GM21526 (cell line): ENCODE results near the gene RNASE8.
"Not testable (repeated sequence)": the region's sequence is repeated elsewhere in the genome, so short reads cannot be mapped to it uniquely, and the experiment has no call there.

ENCODE experiments used
- ATAC-seq: cut with Tn5 transposase; IDR thresholded peaks from one replicate; pipeline ENCODE4 v1.9.1; 2021; ENCODE audit warnings: moderate library complexity; ENCODE audit not compliant: unreplicated experiment, low FRiP score

Gene RNASE8, protein sequence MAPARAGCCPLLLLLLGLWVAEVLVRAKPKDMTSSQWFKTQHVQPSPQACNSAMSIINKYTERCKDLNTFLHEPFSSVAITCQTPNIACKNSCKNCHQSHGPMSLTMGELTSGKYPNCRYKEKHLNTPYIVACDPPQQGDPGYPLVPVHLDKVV

DNA sequence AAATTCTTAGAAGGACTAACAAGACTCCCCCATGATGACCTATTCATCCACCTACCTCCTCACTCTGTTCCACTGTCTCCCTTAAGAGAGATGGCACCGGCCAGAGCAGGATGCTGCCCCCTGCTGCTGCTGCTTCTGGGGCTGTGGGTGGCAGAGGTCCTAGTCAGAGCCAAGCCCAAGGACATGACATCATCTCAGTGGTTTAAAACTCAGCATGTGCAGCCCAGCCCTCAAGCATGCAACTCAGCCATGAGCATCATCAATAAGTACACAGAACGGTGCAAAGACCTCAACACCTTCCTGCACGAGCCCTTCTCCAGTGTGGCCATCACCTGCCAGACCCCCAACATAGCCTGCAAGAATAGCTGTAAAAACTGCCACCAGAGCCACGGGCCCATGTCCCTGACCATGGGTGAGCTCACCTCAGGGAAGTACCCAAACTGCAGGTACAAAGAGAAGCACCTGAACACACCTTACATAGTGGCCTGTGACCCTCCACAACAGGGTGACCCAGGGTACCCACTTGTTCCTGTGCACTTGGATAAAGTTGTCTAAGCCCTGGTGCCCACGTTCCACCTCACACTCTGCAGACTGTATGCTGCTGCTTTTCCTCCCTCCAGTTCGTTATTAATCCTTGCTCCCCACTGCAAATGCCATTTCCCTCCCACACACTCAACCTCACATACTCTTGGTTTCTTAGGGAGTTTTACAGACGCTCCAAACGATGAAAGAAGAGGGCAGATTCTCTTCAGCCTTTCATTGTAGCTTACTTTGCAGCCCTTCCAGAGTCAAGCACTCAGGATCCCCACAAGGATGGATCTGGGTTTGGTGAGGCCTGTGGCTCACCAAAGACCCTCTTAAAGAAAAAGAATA lies at the start of gene RNASE8:
Gene RNASE8, plus strand, starts transcription at position 20 of the 873 bp plus-strand sequence. Its CDS starts 71 bp downstream, at position 91.
- ATAC-seq, result no peak

DNA sequence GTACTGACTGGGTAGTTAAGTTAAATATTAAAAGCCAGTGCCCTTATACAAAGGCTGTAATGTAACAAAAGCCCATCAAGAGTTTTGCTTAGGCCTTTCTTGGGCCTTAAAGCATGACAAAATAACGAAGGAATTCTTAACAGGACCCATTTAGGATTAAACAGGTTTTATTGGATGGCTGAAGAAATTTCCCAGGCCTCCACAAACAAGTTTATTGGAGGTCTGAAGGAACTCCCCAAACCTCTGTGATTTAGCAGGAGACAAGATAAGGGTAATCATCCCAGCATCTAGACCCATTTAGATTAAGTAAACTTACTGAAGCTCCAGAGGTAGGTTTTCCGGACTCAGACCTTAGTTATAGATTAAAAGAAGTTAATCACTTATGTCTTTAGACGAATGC lies 47.9 kb upstream of the RNASE8 start:
- not testable (repeated sequence) for ATAC-seq

DNA sequence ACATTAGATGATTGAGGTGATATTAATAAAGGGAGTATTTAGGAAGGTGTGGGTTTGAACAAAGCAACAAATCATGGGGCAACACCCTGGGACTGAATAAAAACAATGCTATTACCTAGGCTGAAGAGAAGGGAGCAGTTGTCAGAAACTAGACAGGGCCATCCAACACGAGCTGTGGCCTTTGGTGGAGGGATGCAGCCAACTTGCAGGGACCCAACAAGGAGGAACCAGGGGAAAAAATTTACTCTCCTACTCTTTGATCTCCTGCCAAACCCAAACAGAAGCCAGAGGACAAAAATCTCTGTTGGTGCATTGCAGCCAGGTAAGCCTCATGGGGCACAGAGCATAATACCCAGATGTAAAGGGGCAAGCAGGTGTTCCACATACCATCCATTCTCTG lies 46.5 kb upstream of the RNASE8 start:
- no peak for ATAC-seq

DNA sequence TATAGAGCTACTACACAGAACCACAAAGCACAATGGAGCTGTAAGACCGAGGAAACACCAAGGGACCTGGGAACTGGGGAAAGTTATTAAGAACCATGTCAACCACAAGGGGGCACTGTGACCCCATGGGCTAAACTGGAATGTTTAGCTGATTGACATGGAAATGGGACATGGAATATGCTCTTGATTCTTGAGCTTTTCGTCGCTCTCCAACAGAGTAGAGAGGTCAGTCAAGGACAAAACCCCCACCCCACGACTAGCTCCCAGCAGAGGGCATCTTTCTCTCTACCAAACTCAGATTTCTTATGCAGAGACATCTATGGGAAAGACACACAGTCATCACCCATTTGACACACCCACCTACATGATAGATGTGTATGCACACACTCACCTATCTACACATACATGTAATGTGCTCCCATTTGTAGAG lies 42.8 kb upstream of the RNASE8 start:
- no peak for ATAC-seq

DNA sequence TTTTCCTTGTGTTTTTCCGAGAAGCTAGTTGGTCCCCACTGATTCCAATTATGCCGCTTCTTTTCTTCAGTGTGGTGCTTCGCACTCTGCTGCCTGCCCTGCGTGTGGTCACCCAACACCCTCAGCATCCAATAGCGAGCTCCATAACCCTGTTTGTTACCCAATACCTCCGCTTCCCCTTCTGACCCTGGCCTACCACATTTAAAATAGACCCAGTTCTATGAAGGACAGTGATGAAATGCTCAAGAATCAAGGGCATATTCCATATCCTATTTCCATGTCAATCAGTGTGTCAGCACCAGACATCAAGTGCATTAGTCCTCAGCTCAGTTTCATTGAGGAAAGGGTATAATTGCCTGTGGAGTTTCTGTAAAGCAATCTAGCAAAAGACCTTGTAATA lies 42.3 kb upstream of the RNASE8 start:
- ATAC-seq, result no peak

DNA sequence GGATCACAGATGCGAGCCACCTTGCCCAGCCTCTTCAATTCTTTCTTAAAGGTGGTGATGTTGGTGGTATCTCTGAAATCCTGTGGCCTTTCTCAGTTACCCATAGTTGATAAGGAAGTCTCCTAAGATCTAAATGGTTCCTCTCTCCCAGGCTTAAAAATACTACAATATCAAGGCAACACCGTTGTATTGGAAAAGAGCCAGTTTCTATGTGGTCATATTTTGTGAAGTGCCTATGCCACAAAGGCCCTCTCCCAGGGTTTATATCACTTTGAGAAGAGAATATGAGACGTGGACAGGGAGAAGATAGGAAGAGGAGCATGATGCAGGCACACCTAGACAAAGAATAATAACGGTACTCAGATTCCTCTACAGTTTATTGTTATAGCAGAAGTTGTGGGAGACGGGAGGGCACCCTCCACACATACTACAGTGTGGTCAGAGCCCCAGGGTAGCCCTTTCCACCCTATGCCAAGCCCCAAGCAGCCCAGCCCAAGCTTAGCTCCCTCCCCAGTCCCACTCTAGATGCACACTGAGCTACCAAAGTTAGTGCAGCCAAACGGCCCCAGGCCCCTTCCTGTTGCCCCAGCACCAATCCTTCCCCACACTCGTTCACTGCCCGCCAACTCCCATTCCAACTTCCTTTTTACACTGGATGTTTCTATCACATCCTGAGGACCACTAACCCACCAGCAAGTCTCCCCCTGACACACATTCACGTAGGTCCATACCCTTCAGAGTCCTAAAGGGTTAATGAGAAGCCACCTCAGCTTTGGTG lies 41.0 kb upstream of the RNASE8 start:
- ATAC-seq, result no peak

DNA sequence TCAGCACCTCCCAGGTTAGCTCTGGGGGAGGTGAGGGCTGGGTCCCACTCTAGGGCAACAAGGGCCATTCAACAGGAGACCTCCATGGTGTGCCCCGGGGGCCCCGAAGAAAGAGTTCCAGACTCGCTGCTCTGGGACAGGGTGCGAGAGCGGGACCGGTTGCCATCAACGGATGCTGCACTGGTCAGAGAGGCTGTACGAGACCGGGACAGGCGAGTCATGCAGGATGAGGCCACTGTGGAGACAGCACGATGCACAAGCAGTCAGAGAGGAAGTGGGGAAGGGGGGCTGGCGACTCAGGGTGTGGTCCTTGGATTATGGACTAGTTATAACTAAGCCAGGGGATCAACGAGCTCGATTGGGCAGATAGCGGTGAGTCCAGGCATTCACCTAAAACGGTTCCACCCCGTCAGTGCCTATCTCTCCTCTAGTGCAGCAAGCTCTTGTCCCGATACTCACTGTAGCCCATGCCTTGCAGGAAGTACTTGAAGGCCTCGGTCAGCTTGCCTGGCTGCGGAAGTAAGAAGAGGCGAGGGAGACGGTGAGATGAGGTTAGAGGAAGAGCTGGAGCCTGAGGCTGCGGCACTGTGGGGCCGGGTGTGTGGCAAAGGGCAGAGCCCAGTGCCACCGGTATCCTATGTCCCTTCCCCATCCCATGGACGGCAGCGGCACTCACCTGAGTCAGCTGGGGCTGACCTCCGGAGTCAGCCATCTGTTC lies 39.9 kb upstream of the RNASE8 start:
- ATAC-seq, result no peak

DNA sequence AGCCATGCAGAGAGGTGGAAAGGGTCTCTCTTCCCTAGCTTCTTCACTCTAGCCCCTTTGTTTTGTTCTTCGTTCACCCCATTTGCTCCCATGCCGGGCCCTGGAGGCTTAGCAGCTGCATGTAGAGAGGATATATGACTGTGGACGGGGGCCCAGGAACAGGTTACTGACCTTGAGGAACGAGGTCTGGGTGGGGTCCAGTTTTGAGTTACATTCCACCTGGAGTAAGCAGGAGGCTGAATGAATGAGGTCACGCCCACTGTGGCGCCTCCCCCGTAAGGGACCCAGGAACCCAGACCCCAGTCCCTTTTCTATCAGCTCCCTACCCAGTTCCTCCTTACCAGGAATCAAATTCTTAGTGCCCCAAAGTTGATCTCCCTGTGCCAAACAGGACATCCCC lies 39.3 kb upstream of the RNASE8 start:
- ATAC-seq, result no peak

DNA sequence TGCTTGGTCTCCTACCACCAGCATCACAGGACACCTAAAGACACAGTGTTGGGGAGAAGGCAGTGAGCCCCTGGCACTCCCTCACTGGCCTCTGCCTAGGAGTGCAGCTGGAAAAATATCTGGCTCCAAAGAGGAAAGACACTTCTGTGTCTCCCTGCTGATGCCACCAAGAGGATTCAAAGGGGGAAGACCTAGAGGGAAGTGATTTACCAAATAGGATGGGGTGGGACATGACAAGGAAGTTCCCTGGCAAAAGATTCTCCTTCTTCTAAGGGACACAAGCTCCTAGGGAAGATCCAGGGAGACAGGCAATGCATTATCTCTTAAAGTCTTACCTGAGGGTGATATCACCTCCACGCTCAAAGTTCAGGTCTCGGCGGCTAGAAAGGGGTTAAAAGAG lies 38.8 kb upstream of the RNASE8 start:
- ATAC-seq, result no peak

DNA sequence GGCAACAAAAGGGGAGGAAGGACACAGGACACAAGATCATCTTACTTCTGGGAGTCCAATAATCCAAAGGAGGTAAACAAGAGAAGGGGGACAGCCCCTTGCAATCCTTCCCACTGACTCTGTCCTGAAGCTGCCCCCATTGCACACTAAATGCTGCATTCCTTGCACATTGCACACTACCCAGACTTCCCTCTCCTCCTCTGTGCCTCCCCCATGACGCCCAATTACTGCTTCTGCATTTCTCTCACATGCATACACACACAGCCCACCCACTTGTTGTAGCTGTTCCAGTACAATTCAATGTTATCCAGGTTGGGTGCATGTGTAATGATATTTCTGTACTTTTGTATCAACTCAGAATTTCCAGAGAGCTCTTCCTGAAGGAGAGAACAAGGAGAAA lies 38.3 kb upstream of the RNASE8 start:
- no peak for ATAC-seq

DNA sequence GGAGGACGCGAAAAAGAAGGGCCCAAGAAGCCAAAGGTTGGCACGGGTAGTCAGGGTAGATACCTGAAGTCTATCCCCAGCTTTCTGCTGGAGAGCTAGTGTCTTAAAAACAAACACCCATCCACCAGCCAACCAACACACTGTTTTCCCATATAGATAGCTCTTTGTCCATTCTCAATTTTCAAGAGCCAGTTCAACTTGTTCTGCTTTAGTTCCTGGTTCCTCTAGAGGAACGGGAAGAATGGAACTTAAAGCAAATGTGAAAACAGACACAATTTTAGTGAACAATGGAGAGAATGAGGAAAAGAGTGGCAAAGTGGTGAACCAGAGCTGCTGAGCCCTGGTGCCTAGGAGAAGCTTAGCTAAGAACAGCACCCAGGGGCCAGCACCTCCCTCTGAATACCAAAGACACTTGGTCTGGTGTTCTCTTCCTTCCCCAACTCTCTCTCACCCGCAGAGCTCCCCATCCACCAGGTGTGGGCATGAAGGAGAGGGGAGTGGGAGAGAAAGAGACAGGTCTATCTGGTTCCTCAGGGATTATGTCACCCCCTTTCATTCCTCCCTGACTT lies 36.6 kb upstream of the RNASE8 start:
- no peak for ATAC-seq

DNA sequence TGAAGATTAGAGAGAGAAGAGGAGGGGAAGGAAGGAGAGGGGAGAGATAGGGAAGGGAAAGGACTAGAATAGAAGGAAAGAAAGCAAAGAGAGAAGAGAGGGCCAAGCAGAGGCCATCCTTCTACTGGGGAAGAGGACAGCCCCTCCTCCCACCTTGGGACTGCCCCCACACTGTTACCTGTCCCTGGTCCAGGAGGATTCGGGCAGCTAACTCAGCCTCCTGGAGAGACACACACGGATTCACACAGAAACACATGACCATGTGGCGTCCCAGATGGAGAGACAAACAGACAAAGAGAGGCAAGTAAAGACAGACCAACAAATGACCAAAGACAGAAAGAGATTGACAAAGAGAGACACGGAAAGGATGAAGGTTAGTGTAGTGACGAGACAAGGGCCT lies 34.9 kb upstream of the RNASE8 start:
- ATAC-seq, result no peak

DNA sequence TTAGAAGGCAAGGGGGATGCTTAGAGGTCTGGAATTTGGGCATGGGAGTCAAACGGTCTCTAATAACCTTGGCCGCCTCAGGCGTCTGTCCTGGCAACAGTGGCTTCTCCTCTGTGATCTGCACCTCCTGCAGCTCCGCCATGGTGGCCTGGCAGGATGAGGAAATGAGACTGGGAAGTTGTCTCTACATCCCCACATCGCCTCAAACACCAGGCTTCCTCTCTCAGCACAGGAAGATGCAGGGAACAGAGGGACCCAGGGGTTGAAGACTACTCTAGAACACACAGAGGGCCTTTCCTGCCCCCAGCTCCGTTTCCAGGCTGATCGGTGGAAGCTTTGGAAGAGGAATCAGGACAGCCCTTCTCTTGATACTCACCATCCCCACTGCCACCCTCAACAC lies 34.4 kb upstream of the RNASE8 start:
- ATAC-seq, result no peak

DNA sequence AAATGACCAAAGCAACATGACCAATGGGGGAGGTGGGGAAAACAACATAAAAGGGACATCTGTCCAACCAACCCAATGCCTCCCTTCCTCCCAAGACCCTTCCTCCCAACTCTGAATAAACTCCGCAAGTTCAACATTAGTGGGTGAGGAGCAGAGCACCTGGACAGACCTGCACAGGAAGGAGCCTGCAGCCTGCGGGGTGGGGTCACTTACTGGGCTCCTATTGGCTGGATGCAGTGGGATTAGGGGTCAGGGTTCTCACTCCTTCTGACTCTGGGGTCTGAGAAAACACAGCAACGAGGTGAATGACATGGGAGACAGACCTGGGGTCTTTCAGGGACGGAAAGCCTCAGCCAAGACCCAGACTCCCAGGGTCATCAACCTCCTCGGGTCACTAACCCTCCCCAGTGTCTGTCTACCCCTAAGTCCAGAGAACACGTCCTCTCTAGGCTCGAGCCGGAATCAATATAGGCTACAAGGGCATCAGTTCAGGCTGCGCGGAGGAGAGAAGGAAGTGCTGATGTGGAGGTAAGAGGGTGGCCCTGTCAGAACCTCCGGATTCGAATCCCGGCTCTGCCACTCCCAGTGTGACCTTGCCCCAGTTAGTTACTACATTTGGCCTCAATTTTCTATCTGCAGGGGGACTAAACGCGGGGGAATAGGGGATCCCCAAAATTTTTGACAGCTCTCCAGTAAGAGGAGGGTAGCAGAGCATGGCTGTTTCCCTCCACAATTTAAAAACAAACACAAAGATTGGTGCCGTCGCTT lies 33.6 kb upstream of the RNASE8 start:
- ATAC-seq, result no peak

DNA sequence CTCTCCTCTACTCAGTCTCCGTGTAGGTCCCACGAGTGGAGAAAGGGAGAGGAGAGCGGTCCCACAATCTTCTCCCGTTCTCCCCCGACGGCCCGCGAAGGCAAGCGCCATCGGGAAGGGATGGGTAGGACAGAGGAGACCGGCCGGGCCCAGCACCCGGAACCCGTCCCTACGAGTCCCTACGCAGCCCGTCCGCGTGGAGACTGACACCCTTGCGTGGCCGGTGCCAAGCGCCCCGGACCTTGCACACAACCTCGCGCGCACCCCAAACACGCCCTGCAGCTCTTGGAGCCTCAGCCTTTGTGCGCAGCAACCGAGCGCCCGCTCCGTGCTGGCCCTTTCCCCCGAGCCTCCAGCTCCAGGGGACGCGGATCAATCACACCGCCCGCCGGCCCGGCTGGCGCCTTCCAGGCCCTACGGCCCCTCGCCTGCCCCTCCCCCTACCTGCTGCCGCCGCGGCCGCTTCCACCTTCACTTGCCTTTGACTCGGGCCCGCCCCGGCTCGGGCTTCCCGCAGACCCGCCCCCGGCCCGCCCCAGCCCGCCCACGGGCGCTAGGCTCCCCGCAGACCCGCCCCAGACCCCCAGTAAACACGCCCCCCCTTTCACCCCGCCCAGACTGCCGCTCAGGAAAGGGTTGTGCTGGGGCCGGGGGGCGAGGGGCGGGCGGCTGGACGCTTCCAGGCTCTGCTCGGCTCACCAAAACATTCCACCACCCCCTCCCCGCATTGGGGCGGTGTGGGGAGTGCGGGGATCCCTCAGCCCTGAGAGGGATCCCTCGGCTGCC lies 32.8 kb upstream of the RNASE8 start, which contains the start of gene NDRG2:
Gene NDRG2, minus strand, starts transcription at position 477 of the 786 bp plus-strand sequence. CDS start 1,746 bp downstream, outside the sequence.
- ATAC-seq, result no peak

DNA sequence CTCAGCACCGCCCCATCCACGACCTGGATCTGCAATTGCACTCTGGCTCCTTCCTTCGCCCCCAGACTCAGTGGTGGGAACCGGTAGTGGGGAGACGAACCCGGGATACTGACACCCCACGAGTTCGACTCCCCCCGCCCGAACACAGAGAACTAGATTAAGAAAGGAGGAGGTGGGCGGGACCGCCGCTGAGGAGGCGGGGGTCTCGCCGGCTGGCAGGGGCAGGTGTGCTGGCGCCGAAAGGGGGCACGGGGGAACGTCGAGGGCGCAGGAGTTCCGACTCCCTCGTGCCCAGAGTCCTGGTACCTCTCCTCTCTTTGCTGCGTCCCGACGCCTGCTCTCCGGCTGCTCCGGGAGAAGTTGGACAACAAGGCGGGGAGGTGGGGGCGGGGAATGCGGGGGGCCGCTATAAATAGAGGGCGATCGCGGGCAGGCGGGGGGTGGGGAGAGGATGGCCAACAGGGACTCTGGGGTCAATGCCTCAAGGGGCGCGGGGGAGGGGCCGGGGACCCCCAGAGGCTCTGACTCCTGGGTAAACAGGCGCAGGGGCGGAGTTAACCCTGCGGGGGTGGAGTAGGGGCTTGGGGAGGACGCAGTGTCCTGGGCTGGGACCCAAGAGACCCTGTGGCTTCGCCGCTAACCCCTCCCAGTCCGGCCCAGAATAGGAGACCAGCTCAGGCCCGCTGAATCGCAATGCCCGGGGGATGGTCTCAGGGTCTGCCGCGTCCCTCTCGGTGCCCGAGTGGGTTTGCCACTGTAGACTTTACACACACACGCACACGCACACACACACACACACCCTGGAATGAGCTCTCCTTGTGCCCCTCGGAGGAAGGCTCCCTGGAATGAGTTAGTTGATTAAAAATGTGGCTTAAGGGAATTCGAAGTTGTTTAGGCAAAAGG lies 32.0 kb upstream of the RNASE8 start:
- no peak for ATAC-seq

DNA sequence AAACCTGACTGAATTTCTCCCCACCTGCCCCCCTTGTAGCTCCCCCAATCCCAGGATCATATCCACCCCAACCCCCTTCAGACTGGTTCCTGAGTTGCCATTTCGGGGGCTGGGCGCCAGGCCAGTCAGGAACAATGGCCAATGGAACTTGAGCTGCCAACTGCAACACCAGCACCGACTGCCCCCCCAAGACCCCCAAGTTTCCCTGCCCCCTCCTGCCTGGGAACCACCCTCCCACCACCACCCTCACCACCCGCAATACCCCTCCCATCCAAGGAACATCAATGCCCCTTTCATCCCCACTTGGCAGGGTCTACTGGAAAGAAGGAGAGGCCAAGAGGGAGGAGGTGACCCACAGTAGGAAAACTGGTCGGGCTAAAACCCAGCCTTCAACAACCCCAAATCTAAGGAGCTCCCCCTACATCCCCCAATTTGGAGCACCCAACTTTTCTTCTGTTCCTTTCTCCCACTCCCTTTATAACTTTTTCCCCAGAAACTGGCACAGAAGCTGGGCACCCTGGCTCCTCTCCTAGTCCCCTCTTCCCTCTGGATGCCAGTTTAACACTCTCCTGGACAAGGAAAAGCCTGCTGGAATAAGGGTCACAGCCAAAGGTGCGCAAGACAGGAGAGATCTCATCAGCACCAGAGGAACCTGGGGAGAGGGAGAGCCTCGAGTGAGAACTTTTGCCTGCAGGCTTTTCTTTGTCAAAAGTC lies 31.2 kb upstream of the RNASE8 start:
- ATAC-seq, result no peak
